HG02840 (cell line): ENCODE measurements around the gene TCEAL1.
"Not testable (repeated sequence)": the region's sequence is repeated elsewhere in the genome, so short reads cannot be mapped to it uniquely, and the experiment has no call there.

Experiments used
- ATAC-seq: cut with Tn5 transposase; IDR thresholded peaks from one replicate; pipeline ENCODE4 v1.9.1; 2021; ENCODE audit warnings: mild to moderate bottlenecking, moderate library complexity, moderate number of reproducible peaks; ENCODE audit not compliant: unreplicated experiment, low FRiP score

Gene TCEAL1, protein sequence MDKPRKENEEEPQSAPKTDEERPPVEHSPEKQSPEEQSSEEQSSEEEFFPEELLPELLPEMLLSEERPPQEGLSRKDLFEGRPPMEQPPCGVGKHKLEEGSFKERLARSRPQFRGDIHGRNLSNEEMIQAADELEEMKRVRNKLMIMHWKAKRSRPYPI

DNA sequence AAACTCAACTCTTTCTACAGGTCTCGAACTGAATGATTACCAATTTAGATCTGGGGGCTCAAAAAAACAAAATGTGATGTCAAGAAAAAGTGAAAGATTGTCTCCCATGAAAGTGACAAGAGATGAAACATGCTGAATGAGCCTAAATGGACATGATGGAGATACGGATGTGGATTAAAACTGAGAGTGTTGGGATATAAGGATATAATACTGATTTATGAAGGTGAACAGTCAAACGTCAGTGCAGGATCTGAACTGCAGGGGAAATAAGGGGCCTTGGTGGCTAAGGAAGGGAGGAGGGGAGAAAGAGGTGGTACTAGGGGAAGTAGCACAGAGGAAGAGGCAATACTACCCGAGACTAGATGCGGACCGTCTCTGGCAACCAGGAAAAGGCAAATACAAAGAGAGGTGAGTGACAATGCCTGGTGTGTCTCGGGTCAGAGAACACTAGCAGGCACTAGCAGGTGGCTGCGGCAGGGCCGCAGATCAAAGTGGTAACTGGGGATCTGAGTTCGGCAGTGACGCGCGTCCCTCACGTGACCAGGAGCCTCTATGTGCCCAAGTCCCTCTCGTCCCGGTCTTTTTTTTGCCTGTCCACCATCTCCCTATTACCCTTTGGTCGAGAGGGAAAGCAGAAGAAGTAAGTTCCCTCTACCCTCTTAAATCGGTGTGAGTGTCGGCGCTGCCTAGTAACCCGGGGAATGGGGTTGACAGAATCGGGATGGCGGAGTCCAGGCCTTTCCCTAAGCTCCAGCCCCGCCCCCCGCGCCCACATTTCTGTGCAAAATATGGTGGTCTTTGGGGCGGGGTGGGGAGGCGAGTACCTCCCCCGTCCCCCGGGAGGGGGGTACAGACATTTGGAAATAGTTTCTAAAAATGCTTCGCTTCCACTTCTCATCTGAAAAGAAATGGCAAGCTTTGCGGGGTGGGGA, at the start of gene TCEAL1:
Gene TCEAL1, plus strand, starts transcription at position 590 of the 932 bp plus-strand sequence. CDS start 942 bp downstream, outside the sequence.
- peak; percentile 52 for ATAC-seq

DNA sequence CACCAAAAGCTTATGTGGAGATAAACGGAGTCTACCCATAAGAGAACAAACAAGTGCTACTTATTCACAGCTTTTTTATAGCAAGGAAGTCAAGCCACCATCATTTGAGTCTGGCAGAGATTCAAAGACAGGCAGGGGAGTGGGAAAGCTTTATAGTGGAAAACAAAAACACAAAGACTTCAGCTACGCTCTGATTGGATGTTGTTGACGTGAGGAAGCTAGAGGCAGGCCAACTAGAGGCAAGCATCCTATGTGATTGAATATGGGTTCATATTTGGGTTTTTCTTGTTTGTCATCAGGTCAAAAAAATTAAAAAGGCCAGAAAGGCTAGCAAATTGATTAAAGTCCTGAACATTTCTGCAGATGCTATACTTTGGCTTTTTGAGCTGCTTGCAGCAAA, 44.2 kb upstream of the TCEAL1 start:
- no peak for ATAC-seq

DNA sequence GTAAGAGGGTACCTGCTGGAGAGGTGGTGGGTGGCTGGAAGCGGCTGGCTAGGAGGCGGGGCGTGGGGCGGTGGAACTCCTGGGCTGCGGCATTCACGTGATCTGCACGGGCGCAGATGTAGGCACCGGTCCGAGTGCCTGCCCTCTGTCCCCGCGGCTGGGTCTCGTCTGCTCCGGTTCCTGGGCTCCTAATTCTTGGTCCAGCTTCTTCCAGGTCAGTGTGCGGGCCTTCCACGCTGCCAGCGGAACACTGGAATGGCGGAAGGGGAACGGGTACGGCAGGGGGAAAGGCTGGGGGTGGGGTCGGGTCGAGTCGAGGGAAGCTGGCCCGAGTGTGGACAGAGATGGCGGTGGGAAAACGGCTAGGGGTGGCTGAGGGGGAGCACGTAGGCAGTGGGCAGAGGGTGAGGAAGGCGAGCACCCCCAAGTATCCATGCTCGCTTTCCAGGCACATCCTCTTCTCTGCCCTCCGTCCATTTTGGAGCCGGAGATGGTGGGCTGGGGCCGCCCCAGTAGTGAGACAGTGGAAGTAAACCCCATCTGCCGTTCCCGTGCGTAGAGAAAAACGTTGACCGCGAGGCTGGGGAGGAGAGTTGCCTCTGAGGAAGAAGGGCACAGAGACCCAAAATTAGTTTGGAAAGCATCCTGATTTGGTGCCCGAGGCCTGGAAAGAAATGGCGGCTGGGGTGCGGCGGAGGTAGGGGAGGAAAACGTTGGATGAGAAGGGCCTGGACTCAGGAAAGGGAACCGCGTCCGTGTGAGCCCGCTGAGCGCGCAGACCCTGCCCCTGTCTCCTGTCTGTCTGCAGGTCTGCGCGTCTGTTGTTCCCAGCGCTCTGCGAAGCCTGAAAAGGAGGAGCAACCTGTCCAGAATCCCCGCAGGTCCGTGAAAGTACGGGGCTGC, 43.1 kb upstream of the TCEAL1 start, which contains the start of gene TCEAL4:
Gene TCEAL4, plus strand, starts transcription at position 105 of the 903 bp plus-strand sequence. CDS start 1,161 bp downstream, outside the sequence.
- peak; percentile 64 for ATAC-seq

DNA sequence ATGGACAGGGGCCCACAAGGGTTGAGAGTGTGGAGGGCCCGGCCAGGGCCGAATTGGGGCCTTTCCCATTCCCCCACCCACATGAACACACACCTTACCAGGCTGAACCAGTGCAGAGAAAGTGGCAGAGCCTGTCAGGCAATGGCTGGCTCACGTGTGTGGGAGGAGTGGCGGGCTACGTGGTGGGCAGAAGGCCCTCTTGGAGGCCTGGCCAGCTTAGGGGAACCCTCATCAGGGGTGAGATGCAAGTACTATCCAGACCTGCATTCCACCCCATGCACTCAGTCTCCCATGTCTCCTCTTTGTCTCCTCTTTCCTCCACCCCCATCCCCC, 42.5 kb upstream of the TCEAL1 start:
- ATAC-seq: no peak

DNA sequence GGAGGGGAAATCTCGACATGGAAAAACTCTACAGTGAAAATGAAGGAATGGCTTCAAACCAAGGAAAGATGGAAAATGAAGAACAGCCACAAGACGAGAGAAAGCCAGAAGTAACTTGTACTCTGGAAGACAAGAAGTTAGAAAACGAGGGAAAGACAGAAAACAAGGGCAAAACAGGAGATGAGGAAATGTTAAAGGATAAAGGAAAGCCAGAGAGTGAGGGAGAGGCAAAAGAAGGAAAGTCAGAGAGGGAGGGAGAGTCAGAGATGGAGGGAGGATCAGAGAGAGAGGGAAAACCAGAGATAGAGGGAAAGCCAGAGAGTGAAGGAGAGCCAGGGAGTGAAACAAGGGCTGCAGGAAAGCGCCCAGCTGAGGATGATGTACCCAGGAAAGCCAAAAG, 42.1 kb upstream of the TCEAL1 start:
- no peak for ATAC-seq

DNA sequence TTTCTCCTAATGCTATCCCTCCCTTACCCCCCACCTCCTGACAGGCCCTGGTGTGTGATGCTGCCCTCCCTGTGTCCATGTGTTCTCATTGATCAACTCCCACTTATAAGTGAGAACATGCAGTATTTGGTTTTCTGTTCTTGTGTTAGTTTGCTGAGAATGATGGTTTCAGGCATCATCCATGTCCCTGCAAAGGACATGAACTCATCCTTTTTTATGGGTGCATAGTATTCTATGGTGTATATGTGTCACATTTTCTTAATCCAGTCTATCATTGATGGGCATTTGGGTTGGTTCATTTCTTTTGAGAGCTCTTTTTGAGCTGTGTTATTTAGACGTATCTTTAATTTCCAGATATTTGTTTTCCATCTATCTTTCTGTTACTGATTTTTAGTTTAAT, 36.5 kb upstream of the TCEAL1 start:
- not testable (repeated sequence) for ATAC-seq

DNA sequence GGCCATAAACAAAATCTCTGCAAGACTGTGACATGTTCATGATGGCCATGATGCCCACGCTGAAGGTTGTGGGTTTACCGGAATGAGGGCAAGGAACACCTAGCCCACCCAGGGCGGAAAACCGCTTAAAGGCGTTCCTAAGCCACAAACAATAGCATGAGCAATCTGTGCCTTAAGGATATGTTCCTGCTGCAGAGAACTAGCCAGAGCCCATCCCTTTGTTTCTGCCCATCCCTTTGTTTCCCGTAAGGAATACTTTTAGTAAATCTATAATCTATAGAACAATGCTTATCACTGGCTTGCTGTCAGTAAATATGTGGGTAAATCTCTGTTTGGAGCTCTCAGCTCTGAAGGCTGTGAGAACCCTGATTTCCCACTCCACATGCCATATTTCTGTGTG, 33.6 kb upstream of the TCEAL1 start:
- ATAC-seq: not testable (repeated sequence)

DNA sequence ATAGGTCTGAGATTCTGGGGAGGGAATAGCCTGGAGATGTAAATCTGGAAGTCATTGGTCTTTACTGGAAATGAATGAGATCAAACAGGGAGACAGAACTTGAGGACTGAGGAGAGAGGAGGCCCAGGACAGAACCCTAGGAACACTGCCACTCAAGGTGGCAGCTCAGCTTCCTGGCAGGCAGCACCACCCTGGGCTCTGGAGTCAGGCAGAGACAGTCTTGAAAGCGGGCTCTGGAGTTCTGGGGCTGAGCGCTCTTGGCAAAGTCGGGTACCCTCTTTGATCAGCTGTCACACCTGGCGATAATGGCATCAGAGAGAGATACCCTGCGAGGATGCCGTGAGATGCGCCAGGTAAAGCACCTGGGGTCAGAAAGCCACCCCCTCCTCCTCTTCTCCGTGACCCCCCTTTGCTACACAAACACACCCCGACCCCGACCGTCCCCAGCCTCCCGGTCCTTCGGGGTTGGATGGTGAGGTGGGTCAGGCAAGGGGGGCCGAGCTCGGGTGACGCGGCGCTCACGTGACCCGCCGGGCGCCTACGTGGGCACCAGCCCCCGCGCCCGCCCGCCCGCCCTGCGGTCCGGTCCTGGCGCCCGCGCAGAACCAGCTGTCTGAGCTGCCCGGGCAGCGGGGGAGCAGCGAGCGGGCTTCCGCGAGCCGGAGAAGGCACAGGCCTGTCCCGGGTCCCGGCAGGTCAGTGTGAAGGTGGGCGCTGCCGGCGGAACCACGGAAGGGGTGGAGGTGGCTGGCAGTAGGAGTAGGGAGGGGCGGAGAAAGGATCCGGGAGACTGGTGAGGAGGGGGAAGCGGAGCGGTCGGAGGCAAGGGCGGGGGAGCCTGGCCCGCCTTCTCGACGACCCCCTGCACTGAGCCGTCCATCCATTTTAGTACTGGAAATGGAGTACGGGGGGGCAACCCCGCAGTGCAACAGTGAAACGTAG, 21.1 kb upstream of the TCEAL1 start, which contains the start of gene TCEAL3:
Gene TCEAL3, plus strand, starts transcription at position 600 of the 942 bp plus-strand sequence. CDS start 1,102 bp downstream, outside the sequence.
- ATAC-seq: no peak

DNA sequence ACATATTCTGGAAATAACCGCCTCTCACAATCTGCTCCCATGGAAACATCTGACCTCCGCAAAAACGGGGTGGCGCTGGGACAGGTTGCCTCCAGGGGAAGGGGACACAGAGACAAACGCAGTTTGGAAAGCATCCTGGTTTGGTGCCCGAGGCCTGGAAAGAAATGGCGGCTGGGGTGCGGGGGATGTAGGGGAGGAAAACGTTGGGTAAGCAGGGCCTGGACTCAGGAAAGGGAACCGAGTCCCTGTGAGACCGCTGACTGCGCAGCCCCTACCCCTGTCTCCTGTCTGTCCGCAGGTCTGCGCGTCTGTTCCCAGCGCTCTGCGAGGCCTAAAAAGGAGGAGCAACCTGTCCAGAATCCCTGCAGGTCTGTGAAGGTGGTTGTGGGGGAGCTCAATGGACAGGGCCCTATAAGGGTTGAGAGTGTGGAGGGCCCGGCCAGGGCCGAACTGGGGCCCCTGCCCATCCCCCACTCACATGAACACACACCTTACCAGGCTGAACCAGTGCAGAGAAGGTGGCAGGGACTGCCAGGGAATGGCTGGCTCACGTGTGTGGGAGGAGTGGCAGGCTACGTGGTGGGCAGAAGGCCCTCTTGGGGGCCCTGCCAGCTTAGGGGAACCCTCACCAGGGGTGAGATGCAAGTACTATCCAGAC, 20.3 kb upstream of the TCEAL1 start:
- no peak for ATAC-seq

DNA sequence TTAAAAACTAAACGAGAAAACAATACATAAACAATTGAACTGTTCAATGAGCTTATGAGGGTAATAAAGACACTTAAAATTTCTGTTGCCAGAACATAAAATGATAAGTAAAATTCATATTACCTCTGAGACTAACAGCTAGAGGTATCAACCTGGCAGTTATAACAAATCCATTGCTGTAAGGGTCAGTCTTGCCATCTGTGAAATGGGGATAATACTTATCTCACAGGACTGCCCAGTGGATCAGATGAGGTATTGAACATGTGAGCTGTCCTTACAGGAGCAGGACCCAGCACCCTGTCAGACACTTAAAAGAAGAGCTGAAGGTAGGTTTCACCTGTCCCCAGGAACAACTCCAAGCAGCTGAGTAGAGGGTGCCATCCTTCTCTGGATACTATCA, 18.5 kb upstream of the TCEAL1 start:
- no peak for ATAC-seq

DNA sequence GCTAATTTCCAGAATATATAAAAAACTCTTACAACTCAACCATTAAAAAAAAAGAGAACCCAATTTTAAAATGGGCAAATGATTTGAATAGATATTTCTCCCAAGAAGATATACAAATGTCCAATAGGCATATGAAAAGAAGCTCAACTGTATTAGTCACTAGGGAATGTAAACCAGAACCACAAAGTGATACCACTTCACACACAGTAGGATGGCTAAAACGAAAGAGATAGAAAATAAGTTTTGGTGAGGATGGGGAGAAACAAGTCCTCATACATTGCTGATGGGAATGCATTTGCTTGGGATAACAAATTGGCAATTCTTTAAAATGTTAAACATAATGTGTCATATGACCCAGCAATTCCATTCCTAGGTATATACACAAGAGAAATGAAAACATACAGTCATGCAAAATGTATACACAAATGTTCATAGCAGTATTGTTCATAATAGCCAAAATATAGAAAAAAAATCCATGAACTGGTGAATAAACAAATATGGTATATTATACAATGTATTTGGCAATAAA, 15.3 kb upstream of the TCEAL1 start:
- ATAC-seq: no peak

DNA sequence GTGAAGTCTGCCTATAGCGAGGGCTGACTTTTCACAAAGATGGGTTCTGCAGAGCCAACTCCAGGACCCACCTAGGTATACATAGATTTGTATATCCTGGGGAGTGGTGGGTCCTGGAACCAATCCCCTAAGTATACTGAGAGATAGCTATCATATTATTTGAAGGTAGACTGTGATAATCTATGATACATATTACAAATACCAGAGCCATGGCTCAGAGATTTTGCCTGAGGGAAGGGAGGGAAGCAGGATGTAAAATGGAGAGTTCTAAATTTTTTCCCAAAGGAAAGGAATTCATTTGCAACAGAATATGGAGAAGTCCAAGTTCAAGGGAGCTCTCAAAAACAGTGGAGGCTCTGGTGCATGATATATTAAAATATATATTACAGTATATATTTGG, 13.8 kb upstream of the TCEAL1 start:
- ATAC-seq: no peak

DNA sequence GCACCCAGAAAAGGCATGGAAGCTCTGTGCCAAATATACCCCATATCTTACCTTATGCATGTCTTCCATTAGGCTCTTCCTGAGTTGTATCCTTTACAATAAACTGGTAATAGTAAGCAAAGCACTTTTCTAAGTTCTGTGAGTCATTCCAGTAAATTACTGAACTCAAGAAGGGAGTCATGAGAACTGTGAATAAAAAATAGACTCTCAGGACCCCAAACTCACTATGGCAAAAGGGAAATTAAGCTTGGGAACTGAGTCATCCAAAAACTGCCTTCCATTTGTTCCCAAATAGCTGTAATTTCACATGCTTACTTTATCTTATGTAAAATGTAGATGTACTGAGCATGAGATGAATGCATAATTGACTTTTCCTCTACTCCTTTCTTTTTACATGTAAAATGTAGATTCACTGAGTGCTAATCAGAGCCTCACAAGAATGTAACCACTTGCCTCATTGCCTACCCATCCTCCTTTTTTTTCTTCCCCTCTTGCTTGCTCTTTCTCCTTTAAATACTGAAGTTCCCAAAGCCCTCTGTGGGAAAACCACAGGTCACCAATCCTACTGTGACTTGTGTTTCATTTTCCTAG, 12.9 kb upstream of the TCEAL1 start:
- no peak for ATAC-seq

DNA sequence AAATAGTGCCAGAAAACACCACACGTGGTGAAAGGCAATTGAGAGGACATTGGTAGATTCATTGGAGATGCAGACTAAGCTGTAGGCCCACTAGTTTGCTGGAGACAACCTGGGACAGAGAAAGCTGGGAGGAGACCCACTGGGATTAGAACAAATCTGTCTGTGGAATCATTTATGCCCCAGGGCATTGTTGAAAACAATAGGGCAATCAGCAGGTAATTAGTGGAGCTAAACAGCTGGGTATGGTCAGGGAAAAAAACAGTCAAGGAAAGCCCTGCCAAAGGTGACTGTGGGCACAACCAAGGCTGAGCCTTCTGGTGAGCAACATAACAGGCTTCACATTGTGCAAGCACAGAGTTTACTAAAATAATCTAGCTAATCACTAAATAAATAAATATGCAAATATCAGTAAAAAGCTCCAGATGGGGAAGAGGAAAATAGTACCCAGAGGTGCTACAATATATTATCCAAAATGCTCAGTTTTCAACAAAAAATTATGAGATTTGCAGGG, 12.0 kb upstream of the TCEAL1 start:
- no peak for ATAC-seq

DNA sequence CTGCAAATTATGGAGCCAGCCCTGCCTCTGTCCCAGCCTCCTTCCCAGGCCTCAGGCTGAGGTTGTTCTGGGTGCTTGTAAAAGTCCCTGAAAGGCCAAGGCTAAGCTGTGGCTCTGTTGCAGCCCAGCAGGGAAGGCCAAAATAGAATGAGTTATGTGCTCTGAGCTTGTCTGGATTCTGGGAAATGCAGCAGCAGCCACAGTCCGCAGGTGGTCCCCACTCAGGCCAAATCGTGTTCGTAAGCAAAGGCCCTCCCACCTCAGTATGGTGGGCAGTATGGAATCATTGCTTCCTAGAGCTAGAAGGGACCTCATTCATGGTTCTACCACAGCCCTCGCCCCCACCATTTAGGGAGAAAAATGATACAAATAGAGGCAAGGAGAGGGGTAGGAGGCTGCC, 4.7 kb upstream of the TCEAL1 start:
- no peak for ATAC-seq

DNA sequence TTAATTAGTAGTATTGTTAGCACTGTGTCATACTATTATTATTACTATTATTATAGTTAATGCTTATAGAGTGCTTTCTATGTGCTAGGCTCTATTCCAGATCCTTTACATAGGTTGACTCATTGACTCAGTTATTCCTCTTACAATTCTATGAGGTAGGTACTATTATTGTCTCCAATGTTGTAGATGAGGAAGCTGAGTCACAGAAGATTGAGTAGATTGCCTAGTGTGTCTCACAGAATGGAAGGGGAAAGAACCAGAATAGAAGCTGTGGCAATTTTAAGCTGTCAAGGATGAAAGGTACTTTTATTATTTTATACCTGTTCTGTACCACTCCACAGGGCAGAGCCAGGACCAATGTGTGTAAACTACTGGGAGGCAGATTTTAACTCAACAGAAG, 1.9 kb upstream of the TCEAL1 start:
- ATAC-seq: no peak

DNA sequence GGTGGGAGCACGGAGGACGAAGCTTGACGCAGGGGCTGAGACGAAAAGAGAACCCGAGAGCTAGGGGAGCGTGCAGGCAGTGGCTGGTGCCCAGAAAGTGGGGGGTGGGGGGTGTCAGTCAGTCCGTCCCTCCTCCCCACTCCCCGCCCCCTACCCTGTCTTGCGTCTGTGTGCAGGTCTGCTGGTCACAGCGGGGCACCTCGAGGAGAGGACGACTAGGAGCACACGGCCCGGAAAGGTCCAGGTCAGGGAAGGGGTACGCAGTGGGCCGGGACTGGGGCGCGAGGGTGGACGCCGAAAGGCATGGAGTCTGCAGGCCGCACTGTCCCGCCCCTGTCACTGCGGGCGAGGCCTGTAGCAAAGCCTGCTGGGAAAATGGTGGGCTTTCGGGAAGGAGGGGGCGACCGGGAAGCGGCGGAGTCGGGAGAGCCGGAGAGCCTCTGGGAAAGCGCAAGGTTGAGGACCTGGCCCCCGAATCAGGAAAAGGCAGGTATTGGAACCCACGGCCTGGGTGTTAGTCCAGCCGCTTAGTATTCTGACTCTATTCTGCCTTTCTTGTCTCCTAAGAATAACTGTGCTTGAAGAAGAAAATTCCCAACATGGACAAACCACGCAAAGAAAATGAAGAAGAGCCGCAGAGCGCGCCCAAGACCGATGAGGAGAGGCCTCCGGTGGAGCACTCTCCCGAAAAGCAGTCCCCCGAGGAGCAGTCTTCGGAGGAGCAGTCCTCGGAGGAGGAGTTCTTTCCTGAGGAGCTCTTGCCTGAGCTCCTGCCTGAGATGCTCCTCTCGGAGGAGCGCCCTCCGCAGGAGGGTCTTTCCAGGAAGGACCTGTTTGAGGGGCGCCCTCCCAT, 769 bp downstream of the TCEAL1 start:
- ATAC-seq: no peak

DNA sequence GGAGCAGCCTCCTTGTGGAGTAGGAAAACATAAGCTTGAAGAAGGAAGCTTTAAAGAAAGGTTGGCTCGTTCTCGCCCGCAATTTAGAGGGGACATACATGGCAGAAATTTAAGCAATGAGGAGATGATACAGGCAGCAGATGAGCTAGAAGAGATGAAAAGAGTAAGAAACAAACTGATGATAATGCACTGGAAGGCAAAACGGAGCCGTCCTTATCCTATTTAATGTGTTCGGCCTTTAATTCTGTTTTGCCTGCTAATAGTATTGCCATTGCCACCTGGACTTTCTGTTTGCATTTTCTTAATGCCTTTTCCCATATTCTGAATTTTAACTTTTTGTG, 1.4 kb downstream of the TCEAL1 start:
- ATAC-seq: no peak
